Bone marrow (tissue), 2 donors: Measurements from ENCODE around the gene TAB2.

Source experiments
- DNase-seq, 2 donors: peaks; one replicate each; lab custom pipeline; 2025; lab: John Stamatoyannopoulos, UW

Gene TAB2

GRCh38 chr6:149317644-149318571, at the start of gene TAB2:
Gene TAB2, plus strand, starts transcription at chr6:149317712. Its CDS starts 52,286 bp downstream, at chr6:149369998.
- DNase-seq, result peak; percentile 55 to 81

GRCh38 chr6:149268146-149268545, 49.4 kb upstream of the TAB2 start:
- no peak for DNase-seq

GRCh38 chr6:149268768-149269167, 48.7 kb upstream of the TAB2 start:
- no peak for DNase-seq

- DNase-seq, result no peak
Observed at GRCh38 chr6:149270616-149271015, 46.9 kb upstream of the TAB2 start.

GRCh38 chr6:149271348-149272340, 45.9 kb upstream of the TAB2 start:
- DNase-seq, result peak; percentile 18 to 73

GRCh38 chr6:149273318-149273717, 44.2 kb upstream of the TAB2 start:
- DNase-seq, result peak in 1 of 2 donors; percentile 70

- DNase-seq, result no peak
Observed at GRCh38 chr6:149275621-149276020, 41.9 kb upstream of the TAB2 start.

GRCh38 chr6:149277621-149278020, 39.9 kb upstream of the TAB2 start:
- no peak for DNase-seq

GRCh38 chr6:149278997-149279396, 38.5 kb upstream of the TAB2 start:
- DNase-seq, result no peak

- no peak for DNase-seq
Observed at GRCh38 chr6:149284904-149285303, 32.6 kb upstream of the TAB2 start.

GRCh38 chr6:149285626-149286025, 31.9 kb upstream of the TAB2 start:
- DNase-seq, result no peak

- DNase-seq, result no peak
Observed at GRCh38 chr6:149286905-149287304, 30.6 kb upstream of the TAB2 start.

GRCh38 chr6:149289192-149289781, 28.2 kb upstream of the TAB2 start:
- no peak for DNase-seq

- no peak for DNase-seq
Observed at GRCh38 chr6:149289966-149290365, 27.5 kb upstream of the TAB2 start.

GRCh38 chr6:149293244-149293643, 24.3 kb upstream of the TAB2 start:
- DNase-seq, result no peak

GRCh38 chr6:149300563-149300962, 16.9 kb upstream of the TAB2 start:
- no peak for DNase-seq

- no peak for DNase-seq
Observed at GRCh38 chr6:149302723-149303122, 14.8 kb upstream of the TAB2 start.

GRCh38 chr6:149303468-149303867, 14.0 kb upstream of the TAB2 start:
- no peak for DNase-seq

GRCh38 chr6:149305372-149305771, 12.1 kb upstream of the TAB2 start:
- DNase-seq, result no peak

GRCh38 chr6:149306967-149307366, 10.5 kb upstream of the TAB2 start:
- no peak for DNase-seq

- DNase-seq, result no peak
Observed at GRCh38 chr6:149311293-149311692, 6.2 kb upstream of the TAB2 start.

- DNase-seq, result no peak
Observed at GRCh38 chr6:149311766-149312165, 5.7 kb upstream of the TAB2 start.
